ENCODE data around the gene WWOX.

WWOX gene

GRCh38 chr16:78264642-78265041, 165.2 kb downstream of the WWOX start:
- Histone ChIP-seq H2BK12ac (ENCODE audit: low read length) (no peak overlapping the region), H3K4me3 (ENCODE audit: low read depth, low read length) (no peak overlapping the region), H2BK5ac (ENCODE audit: low read depth, low read length, poor library complexity) (no peak overlapping the region), H3K79me1 (ENCODE audit: low read length) (no peaks in the 10 kb centered on the region), H2AFZ (ENCODE audit: insufficient read depth, low read length, poor library complexity) (no peak overlapping the region), H3K4me2 (ENCODE audit: low read length) (no peak overlapping the region), H3K23ac (ENCODE audit: low read length) (no peak overlapping the region), H3K9ac (ENCODE audit: low read length) (no peak overlapping the region), H2BK120ac (ENCODE audit: insufficient read depth, low read length, poor library complexity) (no peak overlapping the region), H3K9me3 (ENCODE audit: insufficient read depth, low read depth, low read length) (peaks cover 4% of the 10 kb centered on the region), H4K8ac (ENCODE audit: low read depth, low read length) (no peak overlapping the region), H3K36me3 (ENCODE audit: control insufficient read depth in 1 of 2, insufficient read depth in 2 of 2, low read length in 2 of 2) (peaks cover 0 to 3% of the 10 kb centered on the region in 2 experiments), H3K4ac (ENCODE audit: low read depth, low read length) (no peak overlapping the region), H3K27me3 (ENCODE audit: insufficient read depth, low read length) (no peaks in the 10 kb centered on the region), H3K18ac (ENCODE audit: low read length) (no peak overlapping the region), H4K91ac (ENCODE audit: low read depth, low read length) (no peak overlapping the region), H3K4me1 (ENCODE audit: control insufficient read depth in 1 of 2, insufficient read depth in 2 of 2, low read length in 2 of 2) (no peaks in the 10 kb centered on the region), H4K12ac (ENCODE audit: low read depth, low read length) (no peak overlapping the region), H3K27ac (ENCODE audit: low read depth, low read length) (no peak overlapping the region), H3K14ac (ENCODE audit: low read length) (no peak overlapping the region), H2AK5ac (ENCODE audit: low read length) (no peak overlapping the region), H3K79me2 (ENCODE audit: control insufficient read depth, insufficient read depth, low read length, poor library complexity) (no peaks in the 10 kb centered on the region)
- WGBS (ENCODE audit: extremely low coverage, insufficient coverage, insufficient read length): no CpG with 5 or more reads among the region's 6 CpGs
- no peak for DNase-seq

- Histone ChIP-seq H3K14ac (ENCODE audit: low read length) (no peak overlapping the region), H3K4ac (ENCODE audit: low read depth, low read length) (no peak overlapping the region), H2BK12ac (ENCODE audit: low read length) (no peak overlapping the region), H2AK5ac (ENCODE audit: low read length) (no peak overlapping the region), H3K27ac (ENCODE audit: low read depth, low read length) (no peak overlapping the region), H3K27me3 (ENCODE audit: insufficient read depth, low read length) (no peaks in the 10 kb centered on the region), H3K4me1 (ENCODE audit: control insufficient read depth in 1 of 2, insufficient read depth in 2 of 2, low read length in 2 of 2) (no peaks in the 10 kb centered on the region), H3K79me2 (ENCODE audit: control insufficient read depth, insufficient read depth, low read length, poor library complexity) (no peaks in the 10 kb centered on the region), H3K23ac (ENCODE audit: low read length) (no peak overlapping the region), H4K12ac (ENCODE audit: low read depth, low read length) (no peak overlapping the region), H2BK5ac (ENCODE audit: low read depth, low read length, poor library complexity) (no peak overlapping the region), H3K9ac (ENCODE audit: low read length) (no peak overlapping the region), H3K4me3 (ENCODE audit: low read depth, low read length) (no peak overlapping the region), H4K8ac (ENCODE audit: low read depth, low read length) (no peak overlapping the region), H2BK120ac (ENCODE audit: insufficient read depth, low read length, poor library complexity) (no peak overlapping the region), H3K4me2 (ENCODE audit: low read length) (no peak overlapping the region), H3K18ac (ENCODE audit: low read length) (no peak overlapping the region), H3K79me1 (ENCODE audit: low read length) (no peaks in the 10 kb centered on the region), H3K36me3 (ENCODE audit: control insufficient read depth in 1 of 2, insufficient read depth in 2 of 2, low read length in 2 of 2) (peaks cover 0 to 3% of the 10 kb centered on the region in 2 experiments), H4K91ac (ENCODE audit: low read depth, low read length) (no peak overlapping the region), H3K9me3 (ENCODE audit: insufficient read depth, low read depth, low read length) (peaks cover 4% of the 10 kb centered on the region), H2AFZ (ENCODE audit: insufficient read depth, low read length, poor library complexity) (no peak overlapping the region)
- no CpG with 5 or more reads among the region's 7 CpGs for WGBS (ENCODE audit: extremely low coverage, insufficient coverage, insufficient read length)
- no peak for DNase-seq
Measured at GRCh38 chr16:78269256-78269655, 169.8 kb downstream of the WWOX start.

- no CpG with 5 or more reads among the region's 3 CpGs for WGBS (ENCODE audit: extremely low coverage, insufficient coverage, insufficient read length)
- no peak for DNase-seq
- H3K27me3 ChIP-seq (ENCODE audit: insufficient read depth, low read length): no peaks in the 10 kb centered on the region
Measured at GRCh38 chr16:78271981-78272380, 172.5 kb downstream of the WWOX start.

GRCh38 chr16:78274771-78275170, 175.3 kb downstream of the WWOX start:
- Histone ChIP-seq H4K91ac (ENCODE audit: low read depth, low read length) (no peak overlapping the region), H2BK120ac (ENCODE audit: insufficient read depth, low read length, poor library complexity) (no peak overlapping the region), H3K4me3 (ENCODE audit: low read depth, low read length) (no peak overlapping the region), H3K4ac (ENCODE audit: low read depth, low read length) (no peak overlapping the region), H4K8ac (ENCODE audit: low read depth, low read length) (no peak overlapping the region), H3K27ac (ENCODE audit: low read depth, low read length) (no peak overlapping the region), H3K27me3 (ENCODE audit: insufficient read depth, low read length) (no peaks in the 10 kb centered on the region), H3K79me1 (ENCODE audit: low read length) (no peaks in the 10 kb centered on the region), H3K4me2 (ENCODE audit: low read length) (no peak overlapping the region), H3K4me1 (ENCODE audit: control insufficient read depth in 1 of 2, insufficient read depth in 2 of 2, low read length in 2 of 2) (peaks cover 2 to 8% of the 10 kb centered on the region in 2 experiments), H3K23ac (ENCODE audit: low read length) (no peak overlapping the region), H3K18ac (ENCODE audit: low read length) (no peak overlapping the region), H2BK5ac (ENCODE audit: low read depth, low read length, poor library complexity) (no peak overlapping the region), H2AK5ac (ENCODE audit: low read length) (no peak overlapping the region), H4K12ac (ENCODE audit: low read depth, low read length) (no peak overlapping the region), H3K9ac (ENCODE audit: low read length) (no peak overlapping the region), H3K9me3 (ENCODE audit: insufficient read depth, low read depth, low read length) (no peaks in the 10 kb centered on the region), H2AFZ (ENCODE audit: insufficient read depth, low read length, poor library complexity) (no peak overlapping the region), H3K14ac (ENCODE audit: low read length) (no peak overlapping the region), H3K79me2 (ENCODE audit: control insufficient read depth, insufficient read depth, low read length, poor library complexity) (no peaks in the 10 kb centered on the region), H2BK12ac (ENCODE audit: low read length) (no peak overlapping the region), H3K36me3 (ENCODE audit: control insufficient read depth in 1 of 2, insufficient read depth in 2 of 2, low read length in 2 of 2) (no peaks in the 10 kb centered on the region)
- no peak for DNase-seq
- no CpG with 5 or more reads among the region's 4 CpGs for WGBS (ENCODE audit: extremely low coverage, insufficient coverage, insufficient read length)

More at GRCh38 chr16:78271981-78272380, 172.5 kb downstream of the WWOX start:
- no peaks in the 10 kb centered on the region for H3K79me1 ChIP-seq (ENCODE audit: low read length)
- no peak overlapping the region for H2AK5ac ChIP-seq (ENCODE audit: low read length)
- H4K12ac ChIP-seq (ENCODE audit: low read depth, low read length): no peak overlapping the region
- H3K14ac ChIP-seq (ENCODE audit: low read length): no peak overlapping the region
- no peak overlapping the region for H3K9ac ChIP-seq (ENCODE audit: low read length)
- no peak overlapping the region for H4K91ac ChIP-seq (ENCODE audit: low read depth, low read length)
- H3K4me3 ChIP-seq (ENCODE audit: low read depth, low read length): no peak overlapping the region
- H2BK120ac ChIP-seq (ENCODE audit: insufficient read depth, low read length, poor library complexity): no peak overlapping the region
- no peak overlapping the region for H4K8ac ChIP-seq (ENCODE audit: low read depth, low read length)
- no peak overlapping the region for H2BK5ac ChIP-seq (ENCODE audit: low read depth, low read length, poor library complexity)
- peaks cover 0 to 4% of the 10 kb centered on the region in 2 experiments for H3K4me1 ChIP-seq (ENCODE audit: control insufficient read depth in 1 of 2, insufficient read depth in 2 of 2, low read length in 2 of 2)
- no peak overlapping the region for H3K23ac ChIP-seq (ENCODE audit: low read length)
- H3K18ac ChIP-seq (ENCODE audit: low read length): no peak overlapping the region
- no peak overlapping the region for H2BK12ac ChIP-seq (ENCODE audit: low read length)
- no peak overlapping the region for H3K4ac ChIP-seq (ENCODE audit: low read depth, low read length)
- H3K9me3 ChIP-seq (ENCODE audit: insufficient read depth, low read depth, low read length): no peaks in the 10 kb centered on the region
- no peaks in the 10 kb centered on the region for H3K36me3 ChIP-seq (ENCODE audit: control insufficient read depth in 1 of 2, insufficient read depth in 2 of 2, low read length in 2 of 2)
- no peak overlapping the region for H2AFZ ChIP-seq (ENCODE audit: insufficient read depth, low read length, poor library complexity)
- H3K79me2 ChIP-seq (ENCODE audit: control insufficient read depth, insufficient read depth, low read length, poor library complexity): no peaks in the 10 kb centered on the region
- H3K4me2 ChIP-seq (ENCODE audit: low read length): no peak overlapping the region
- no peak overlapping the region for H3K27ac ChIP-seq (ENCODE audit: low read depth, low read length)
